Adrenal gland (tissue), 12 donors: ENCODE data around the gene DCHS1. TPM values are rescaled to one million over a fixed set of nuclear protein-coding genes. Genes with fewer than 3 reads are reported as not detected.
A peak's percentile ranks its signal among the peaks of the same experiment; 100 is the strongest.

Experiments used
- DNase-seq, 7 donors: peaks; one replicate each; pipeline ENCODE4 v3.0.0-alpha.2; 2019 to 2020
- H3K27ac ChIP-seq, 5 donors: fragments of 200-600 bp; sonication (generic) in 4 of 5; 1 replicate in 3 of 5; 2 replicates in 2 of 5; pipeline versions ENCODE4 v1.5.1 to v1.8.0; 2016 to 2020; ENCODE audit warnings: mild to moderate bottlenecking in 1 of 5
- H3K27me3 ChIP-seq: fragments of 200-600 bp; 2 replicates; pipeline ENCODE4 v1.8.0; 2021
- H3K36me3 ChIP-seq, 2 donors: fragments of 200-600 bp; replicated peaks in 1 of 2; 1 replicate in 1 of 2; 2 replicates in 1 of 2; pipeline versions ENCODE4 v1.5.1 to v1.8.0; 2018 to 2022
- H3K4me1 ChIP-seq, 2 donors: fragments of 200-600 bp; replicated peaks in 1 of 2; 1 replicate in 1 of 2; 2 replicates in 1 of 2; pipeline versions ENCODE4 v1.5.1 to v1.8.0; 2018 to 2021
- H3K4me3 ChIP-seq, 4 donors: fragments of 200-600 bp; sonication (generic) in 3 of 4; one replicate each; pipeline ENCODE4 v1.5.1; 2016 to 2018
- H3K9me3 ChIP-seq, 3 donors: fragments of 200-600 bp; sonication (generic) in 1 of 3; replicated peaks in 1 of 3; 1 replicate in 2 of 3; 2 replicates in 1 of 3; pipeline versions ENCODE4 v1.5.1 to v1.8.0; 2016 to 2021
- CTCF ChIP-seq, 6 experiments: fragments of 450-650 bp in 4 of 6; fragments of 200-600 bp in 2 of 6; sonication (generic) in 1 of 6; IDR thresholded peaks; 1 replicate in 5 of 6; 2 replicates in 1 of 6; pipeline versions ENCODE4 v1.5.1 to v1.8.0; 2016 to 2021; ENCODE audit warnings: antibody characterized with exemption in 6 of 6, mild to moderate bottlenecking in 2 of 6, moderate library complexity in 1 of 6
- POLR2A ChIP-seq, 2 donors: fragments of 450-650 bp; IDR thresholded peaks; one replicate each; pipeline ENCODE4 v1.6.1; 2017; ENCODE audit warnings: antibody characterized with exemption in 2 of 2, mild to moderate bottlenecking in 2 of 2, moderate library complexity in 1 of 2
- WGBS, 4 donors: extraction: QIAGEN DNeasy Blood & Tissue Kit in 2 of 4; methylation state at CpG; one replicate each; pipeline versions ENCODE4 v1.1.5 to v1.1.7; 2013 to 2017; 5-methylcytosine and 5-hydroxymethylcytosine counted together
- intact Hi-C, 2 donors: fragments of 100-400 bp; cut with DNase I; formaldehyde crosslinking; loops; one replicate each; pipeline versions ENCODE4 v1.14.1 to v1.15.0; 2022 to 2023
- polyA plus RNA-seq, 3 donors: library from polyadenylated mRNA; stranded (reverse); fragments of 200-250 nt in 2 of 3; fragments of 350-450 nt in 1 of 3; fragmentation: Illumina TruSeq in 1 of 3; extraction: RNeasy Lipid Tissue Mini Kit (QIAGEN cat#74804) in 1 of 3; gene quantifications; one replicate each; pipeline ENCODE4 v1.2.3, GENCODE V29; 2013 to 2014
- total RNA-seq, 9 donors: library from RNA; depleted of rRNA in 4 of 9; stranded (reverse); fragments of >200 nt in 4 of 9; fragments of 120-200 nt in 1 of 9; fragmentation: NEBNext Ultra II Directional in 1 of 9; extraction: Animal tissue kit (Norgen Biotek cat#: 25700) in 1 of 9; gene quantifications; one replicate each; pipeline versions ENCODE4 v1.1.0 to v1.2.4, GENCODE V29; 2013 to 2023
- donor health status: healthy with polysubstance abuse.
- donor health status: Bipolar disorder and iron deficiency.
- donor health status: DM: yes; HTN: yes; CAD: no.
- donor health status: DM: no; HTN: no; CAD: no.
- donor health status: DM: no; HTN: no; CAD: no.
- donor health status: DM: yes; HTN: yes; CAD: no.

The DCHS1 gene
- total and polyA plus RNA-seq, 12 donors = 1.3 to 15.3 (median 11.3) TPM

- peaks cover 11 to 16% of the 10 kb centered on the region in 2 donors for H3K4me1 ChIP-seq
- intact Hi-C loops = no loop called here
- peak overlapping the region in 2 of 5 donors; percentile 31 to 60 for H3K27ac ChIP-seq
- H3K9me3 ChIP-seq = no peaks in the 10 kb centered on the region
- WGBS, 4 donors = 43 to 67% (median 51%) methylated on average over 5 to 6 of the region's 6 CpGs
- TF ChIP-seq CTCF (IDR thresholded peaks at IDR 0.05) = no peak
- no peak for TF ChIP-seq POLR2A (IDR thresholded peaks at IDR 0.05)
- DNase-seq = peak in 5 of 7 donors; percentile 29 to 73 (median 45)
- no peak overlapping the region for H3K4me3 ChIP-seq
- no peaks in the 10 kb centered on the region for H3K36me3 ChIP-seq
- no peaks in the 10 kb centered on the region for H3K27me3 ChIP-seq
These were observed 78.9 kb downstream of the DCHS1 start for GRCh38 chr11:6576471-6577373.

GRCh38 chr11:6574816-6575715 is 80.5 kb downstream of the DCHS1 start:
- WGBS, 4 donors = 85 to 89% (median 87%) methylated on average over 6 of the region's 6 CpGs
- H3K27me3 ChIP-seq = no peaks in the 10 kb centered on the region
- intact Hi-C loops = no loop called here
- no peak for DNase-seq
- no peak overlapping the region for H3K27ac ChIP-seq
- H3K36me3 ChIP-seq = no peaks in the 10 kb centered on the region
- H3K9me3 ChIP-seq = no peaks in the 10 kb centered on the region
- H3K4me1 ChIP-seq = peaks cover 11 to 16% of the 10 kb centered on the region in 2 donors
- TF ChIP-seq POLR2A (IDR thresholded peaks at IDR 0.05) = no peak
- no peak for TF ChIP-seq CTCF (IDR thresholded peaks at IDR 0.05)
- no peak overlapping the region for H3K4me3 ChIP-seq

- TF ChIP-seq CTCF (IDR thresholded peaks at IDR 0.05) (no peak), POLR2A (IDR thresholded peaks at IDR 0.05) (no peak)
- Histone ChIP-seq H3K4me3 (no peak overlapping the region), H3K36me3 (no peaks in the 10 kb centered on the region), H3K9me3 (no peaks in the 10 kb centered on the region), H3K27me3 (no peaks in the 10 kb centered on the region), H3K27ac (no peak overlapping the region), H3K4me1 (peaks cover 14 to 20% of the 10 kb centered on the region in 2 donors)
- intact Hi-C loops = no loop called here
- 61 to 72% (median 67%) methylated on average over 2 of the region's 2 CpGs for WGBS, 4 donors
- no peak for DNase-seq
These were observed 83.4 kb downstream of the DCHS1 start for GRCh38 chr11:6572215-6572614.

- Histone ChIP-seq H3K27me3 (no peaks in the 10 kb centered on the region), H3K4me1 (peaks cover 10 to 13% of the 10 kb centered on the region in 2 donors), H3K27ac (no peak overlapping the region), H3K36me3 (peaks cover 0 to 3% of the 10 kb centered on the region in 2 donors), H3K9me3 (no peaks in the 10 kb centered on the region), H3K4me3 (no peak overlapping the region)
- intact Hi-C loops = no loop called here
- no peak for TF ChIP-seq POLR2A (IDR thresholded peaks at IDR 0.05)
- TF ChIP-seq CTCF (IDR thresholded peaks at IDR 0.05) = no peak
- no peak for DNase-seq
- WGBS, 4 donors = 66 to 77% (median 74%) methylated on average over 16 to 22 of the region's 22 CpGs
These were observed 84.1 kb downstream of the DCHS1 start for GRCh38 chr11:6571434-6572008.
